ENCODE results near the gene CDKN2B-AS1.

The CDKN2B-AS1 gene

DNA sequence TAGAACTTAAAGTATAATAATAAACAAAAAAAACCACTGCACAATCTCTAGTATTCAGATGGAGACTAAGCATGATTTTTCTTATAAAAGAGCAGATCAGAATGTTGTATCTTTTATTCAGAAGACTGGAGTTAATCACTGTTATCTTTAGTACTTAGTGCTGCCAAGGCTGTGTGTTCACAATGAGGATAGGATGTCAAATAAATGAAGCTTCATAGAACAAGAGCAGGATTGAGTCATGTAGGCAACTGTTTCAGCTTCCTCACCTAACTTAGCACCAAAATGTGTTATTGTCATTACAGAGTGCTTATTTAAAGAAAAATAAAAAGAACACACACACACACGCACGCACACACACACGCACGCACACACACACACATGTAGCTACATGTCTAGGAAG lies 72.6 kb downstream of the CDKN2B-AS1 start:
- no peak overlapping the region for H3K4me3 ChIP-seq (ENCODE audit: low read length)
- no peak overlapping the region for H3K9ac ChIP-seq (ENCODE audit: low read depth, low read length)
- no CpG with 5 or more reads among the region's 4 CpGs for WGBS
- no peaks in the 10 kb centered on the region for H3K36me3 ChIP-seq (ENCODE audit: insufficient read depth, low read length)
- no peaks in the 10 kb centered on the region for H3K4me1 ChIP-seq (ENCODE audit: insufficient read depth, low read length)
- H3K27ac ChIP-seq (ENCODE audit: low read depth, low read length) = no peak overlapping the region
- no peaks in the 10 kb centered on the region for H3K27me3 ChIP-seq (ENCODE audit: insufficient read depth, low read length)
- no peaks in the 10 kb centered on the region for H3K9me3 ChIP-seq (ENCODE audit: insufficient read depth, low read depth, low read length)

DNA sequence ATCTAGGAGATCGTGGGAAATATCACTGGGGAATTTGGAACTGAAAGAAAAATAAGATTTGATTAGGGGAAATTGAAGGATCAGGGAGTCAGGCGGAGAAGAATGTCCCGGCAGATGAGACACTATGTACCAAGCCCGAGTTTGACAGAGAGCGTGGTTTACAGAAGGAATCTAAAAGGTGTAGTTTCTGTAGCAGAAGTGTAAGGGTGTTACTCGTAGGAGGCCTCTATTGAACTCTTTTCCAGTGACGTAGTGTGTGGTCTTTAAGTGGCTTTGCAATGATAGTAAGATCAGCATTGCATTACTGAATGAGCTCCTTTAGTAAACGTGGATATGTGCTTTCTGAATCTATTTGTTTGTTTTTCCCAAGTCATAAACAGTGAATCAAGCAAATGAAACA lies 73.8 kb downstream of the CDKN2B-AS1 start:
- no peaks in the 10 kb centered on the region for H3K9me3 ChIP-seq (ENCODE audit: insufficient read depth, low read depth, low read length)
- no peaks in the 10 kb centered on the region for H3K27me3 ChIP-seq (ENCODE audit: insufficient read depth, low read length)
- no peak overlapping the region for H3K27ac ChIP-seq (ENCODE audit: low read depth, low read length)
- H3K9ac ChIP-seq (ENCODE audit: low read depth, low read length) = no peak overlapping the region
- WGBS = 91% methylated on average over 8 of the region's 8 CpGs
- H3K36me3 ChIP-seq (ENCODE audit: insufficient read depth, low read length) = no peaks in the 10 kb centered on the region
- no peaks in the 10 kb centered on the region for H3K4me1 ChIP-seq (ENCODE audit: insufficient read depth, low read length)
- no peak overlapping the region for H3K4me3 ChIP-seq (ENCODE audit: low read length)

DNA sequence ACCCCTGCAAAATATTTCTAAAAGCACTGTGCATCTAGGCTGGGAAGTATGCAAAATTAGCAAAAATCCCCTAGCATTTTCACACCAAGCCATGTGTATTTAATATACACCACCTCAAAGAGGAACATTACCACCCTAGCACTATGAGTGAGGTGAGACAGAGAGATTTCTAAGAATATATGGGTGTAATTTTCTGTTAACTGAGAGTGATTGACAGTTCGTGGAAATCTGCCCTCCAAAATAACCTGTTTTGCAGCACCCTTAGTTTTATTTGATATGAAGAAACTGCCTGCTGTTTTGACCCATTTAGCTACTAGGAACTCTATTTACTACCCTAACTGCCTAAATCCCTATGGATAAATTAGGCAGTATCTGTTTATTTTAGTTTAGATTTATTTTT lies 78.8 kb downstream of the CDKN2B-AS1 start:
- no peaks in the 10 kb centered on the region for H3K36me3 ChIP-seq (ENCODE audit: insufficient read depth, low read length)
- no peak overlapping the region for H3K4me3 ChIP-seq (ENCODE audit: low read length)
- H3K9me3 ChIP-seq (ENCODE audit: insufficient read depth, low read depth, low read length) = no peaks in the 10 kb centered on the region
- no peak overlapping the region for H3K27ac ChIP-seq (ENCODE audit: low read depth, low read length)
- peaks cover 3% of the 10 kb centered on the region; the same call in 1 of the 2 replicates for H3K4me1 ChIP-seq (ENCODE audit: insufficient read depth, low read length)
- no peaks in the 10 kb centered on the region for H3K27me3 ChIP-seq (ENCODE audit: insufficient read depth, low read length)
- WGBS = 70% methylated on average over 1 of the region's 1 CpG
- H3K9ac ChIP-seq (ENCODE audit: low read depth, low read length) = no peak overlapping the region

DNA sequence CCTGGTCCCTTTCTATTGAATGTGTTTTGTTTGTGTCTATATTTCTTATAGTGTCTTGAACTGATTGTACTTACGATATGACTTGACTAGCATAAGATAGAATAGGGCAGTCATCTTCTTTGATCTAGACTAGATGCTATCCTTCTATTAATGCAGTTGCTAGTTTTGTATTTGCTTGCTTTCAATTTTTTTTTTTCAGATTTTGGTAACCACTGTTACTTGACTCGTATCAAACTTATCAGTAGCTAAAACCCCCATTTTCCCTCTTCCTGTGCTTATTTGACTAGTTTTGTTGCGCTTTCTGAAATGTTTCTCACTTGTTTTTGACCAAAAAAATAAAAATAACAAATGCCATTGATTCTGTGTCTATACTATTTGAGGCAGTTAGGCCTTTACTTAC lies 83.5 kb downstream of the CDKN2B-AS1 start:
- Histone ChIP-seq H3K27ac (ENCODE audit: low read depth, low read length) (no peak overlapping the region), H3K9ac (ENCODE audit: low read depth, low read length) (no peak overlapping the region), H3K4me3 (ENCODE audit: low read length) (no peak overlapping the region), H3K9me3 (ENCODE audit: insufficient read depth, low read depth, low read length) (no peaks in the 10 kb centered on the region), H3K4me1 (ENCODE audit: insufficient read depth, low read length) (peaks cover 6% of the 10 kb centered on the region; the same call in 1 of the 2 replicates), H3K36me3 (ENCODE audit: insufficient read depth, low read length) (no peaks in the 10 kb centered on the region), H3K27me3 (ENCODE audit: insufficient read depth, low read length) (no peaks in the 10 kb centered on the region)
- 96% methylated on average over 3 of the region's 3 CpGs for WGBS

DNA sequence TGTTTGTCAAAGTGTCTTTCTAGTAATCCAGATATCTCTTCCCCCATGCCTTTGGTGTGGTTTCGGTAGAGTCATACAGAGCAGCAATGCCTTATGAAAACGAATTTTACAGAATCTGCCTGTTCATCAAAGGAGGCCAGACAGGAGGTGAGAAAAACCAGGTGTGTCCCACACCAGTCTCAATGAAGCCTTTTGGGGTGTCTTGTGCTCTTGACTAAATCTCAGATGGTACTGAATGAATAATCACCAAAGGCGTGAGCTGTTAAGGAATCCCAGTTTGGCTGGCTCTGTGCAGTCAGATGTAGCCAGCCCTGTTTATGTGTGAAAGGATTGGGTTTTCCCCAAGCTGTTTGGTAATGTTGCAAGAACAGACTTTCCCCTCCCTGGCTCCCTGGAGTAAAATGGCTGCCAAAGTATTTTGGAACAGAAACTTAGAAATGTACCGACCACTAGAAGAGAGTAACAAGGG lies 85.3 kb downstream of the CDKN2B-AS1 start:
- Histone ChIP-seq H3K27me3 (ENCODE audit: insufficient read depth, low read length) (no peaks in the 10 kb centered on the region), H3K27ac (ENCODE audit: low read depth, low read length) (no peak overlapping the region), H3K4me1 (ENCODE audit: insufficient read depth, low read length) (peaks cover 17% of the 10 kb centered on the region), H3K36me3 (ENCODE audit: insufficient read depth, low read length) (no peaks in the 10 kb centered on the region), H3K4me3 (ENCODE audit: low read length) (no peak overlapping the region), H3K9ac (ENCODE audit: low read depth, low read length) (no peak overlapping the region), H3K9me3 (ENCODE audit: insufficient read depth, low read depth, low read length) (no peaks in the 10 kb centered on the region)
- WGBS = 94% methylated on average over 4 of the region's 4 CpGs

DNA sequence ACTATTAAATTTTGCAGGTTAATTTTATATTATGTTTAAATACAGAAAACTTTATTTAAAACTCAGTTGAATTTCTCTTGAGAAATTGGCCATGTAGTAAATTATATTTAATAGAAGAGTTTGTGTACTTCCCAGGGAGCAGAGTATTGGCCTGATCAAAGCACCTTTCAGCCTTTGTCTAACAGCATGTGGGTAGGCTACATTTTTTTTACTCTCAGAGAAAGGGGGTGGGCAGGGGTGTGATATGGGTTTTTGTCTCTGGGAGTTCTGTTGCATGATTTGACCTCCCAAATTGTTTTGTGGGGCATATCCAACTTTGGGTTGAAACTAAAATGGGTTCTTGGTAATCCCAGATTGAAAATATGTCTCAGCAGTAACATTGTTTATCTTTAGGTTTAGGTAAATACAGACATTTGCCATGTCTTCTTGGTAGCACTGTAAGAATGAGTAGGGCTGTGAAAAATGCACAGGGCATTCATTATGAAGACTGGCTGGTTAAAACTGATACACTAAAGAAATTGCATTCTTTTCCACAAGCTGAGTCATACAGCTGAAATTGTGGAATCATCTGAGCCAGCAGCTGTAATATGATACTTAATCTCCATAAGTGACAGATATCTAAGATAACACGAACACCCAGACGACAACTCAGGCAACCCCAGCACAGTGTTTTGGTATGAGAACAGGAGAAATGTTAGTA lies 89.9 kb downstream of the CDKN2B-AS1 start:
- Histone ChIP-seq H3K9me3 (ENCODE audit: insufficient read depth, low read depth, low read length) (no peaks in the 10 kb centered on the region), H3K36me3 (ENCODE audit: insufficient read depth, low read length) (no peaks in the 10 kb centered on the region), H3K4me1 (ENCODE audit: insufficient read depth, low read length) (peaks cover 13% of the 10 kb centered on the region; the same call in 1 of the 2 replicates), H3K27ac (ENCODE audit: low read depth, low read length) (no peak overlapping the region), H3K4me3 (ENCODE audit: low read length) (no peak overlapping the region), H3K27me3 (ENCODE audit: insufficient read depth, low read length) (no peaks in the 10 kb centered on the region), H3K9ac (ENCODE audit: low read depth, low read length) (no peak overlapping the region)
- WGBS = no CpG with 5 or more reads among the region's 2 CpGs

DNA sequence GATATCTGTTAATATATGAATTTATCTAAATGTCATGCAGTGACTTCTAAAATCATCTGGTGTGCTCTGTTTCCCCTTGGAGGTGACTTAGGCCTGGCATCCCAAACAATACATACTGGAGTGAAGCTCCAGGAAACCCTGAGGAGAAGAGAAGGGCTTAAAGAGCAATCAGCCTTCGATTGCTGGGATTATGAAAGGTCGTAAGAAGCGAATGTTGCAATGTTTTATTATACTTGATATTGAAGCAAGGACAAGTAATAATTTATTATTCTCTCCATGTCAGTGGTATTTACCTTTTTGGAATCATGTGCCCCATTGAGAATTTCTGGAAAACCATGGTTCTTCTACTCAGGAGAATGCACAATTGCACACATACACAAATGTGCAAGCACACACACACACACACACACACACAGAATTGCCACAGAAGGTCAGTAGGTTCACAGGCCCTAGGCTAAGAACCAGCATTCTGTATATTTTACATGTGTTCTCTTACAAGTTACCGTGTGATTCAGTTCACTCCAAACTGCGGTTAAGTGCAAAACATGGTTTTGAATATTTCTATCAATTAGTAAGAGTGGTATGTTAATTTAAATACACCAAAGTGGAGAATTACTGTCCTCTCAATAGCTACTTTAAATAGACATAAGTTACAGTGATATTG lies 93.6 kb downstream of the CDKN2B-AS1 start:
- H3K27ac ChIP-seq (ENCODE audit: low read depth, low read length) = no peak overlapping the region
- WGBS = 73% methylated on average over 4 of the region's 5 CpGs
- no peaks in the 10 kb centered on the region for H3K27me3 ChIP-seq (ENCODE audit: insufficient read depth, low read length)
- no peaks in the 10 kb centered on the region for H3K9me3 ChIP-seq (ENCODE audit: insufficient read depth, low read depth, low read length)
- no peaks in the 10 kb centered on the region for H3K36me3 ChIP-seq (ENCODE audit: insufficient read depth, low read length)
- peaks cover 13% of the 10 kb centered on the region; the same call in 1 of the 2 replicates for H3K4me1 ChIP-seq (ENCODE audit: insufficient read depth, low read length)
- no peak overlapping the region for H3K4me3 ChIP-seq (ENCODE audit: low read length)
- no peak overlapping the region for H3K9ac ChIP-seq (ENCODE audit: low read depth, low read length)

DNA sequence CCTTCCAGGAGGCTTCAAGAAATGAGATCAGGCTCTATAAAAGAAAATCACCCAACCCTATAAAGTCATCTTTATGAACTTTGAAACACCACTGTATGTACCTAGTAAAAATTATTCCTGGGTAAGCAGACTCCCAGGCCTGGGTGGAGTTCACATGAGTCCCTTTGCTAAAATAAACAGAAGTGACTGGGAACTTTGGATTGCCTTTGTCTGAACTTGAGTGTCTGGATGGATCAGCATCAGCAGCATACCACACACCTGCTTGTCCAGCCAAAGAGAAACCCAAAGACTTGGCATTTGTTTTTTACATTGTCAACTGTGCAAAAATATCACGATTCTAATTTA lies 94.1 kb downstream of the CDKN2B-AS1 start:
- H3K9ac ChIP-seq (ENCODE audit: low read depth, low read length) = no peak overlapping the region
- H3K9me3 ChIP-seq (ENCODE audit: insufficient read depth, low read depth, low read length) = no peaks in the 10 kb centered on the region
- H3K4me1 ChIP-seq (ENCODE audit: insufficient read depth, low read length) = peaks cover 13% of the 10 kb centered on the region; the same call in 1 of the 2 replicates
- no peak overlapping the region for H3K4me3 ChIP-seq (ENCODE audit: low read length)
- 100% methylated on average over 1 of the region's 1 CpG for WGBS
- H3K36me3 ChIP-seq (ENCODE audit: insufficient read depth, low read length) = no peaks in the 10 kb centered on the region
- no peaks in the 10 kb centered on the region for H3K27me3 ChIP-seq (ENCODE audit: insufficient read depth, low read length)
- H3K27ac ChIP-seq (ENCODE audit: low read depth, low read length) = no peak overlapping the region

DNA sequence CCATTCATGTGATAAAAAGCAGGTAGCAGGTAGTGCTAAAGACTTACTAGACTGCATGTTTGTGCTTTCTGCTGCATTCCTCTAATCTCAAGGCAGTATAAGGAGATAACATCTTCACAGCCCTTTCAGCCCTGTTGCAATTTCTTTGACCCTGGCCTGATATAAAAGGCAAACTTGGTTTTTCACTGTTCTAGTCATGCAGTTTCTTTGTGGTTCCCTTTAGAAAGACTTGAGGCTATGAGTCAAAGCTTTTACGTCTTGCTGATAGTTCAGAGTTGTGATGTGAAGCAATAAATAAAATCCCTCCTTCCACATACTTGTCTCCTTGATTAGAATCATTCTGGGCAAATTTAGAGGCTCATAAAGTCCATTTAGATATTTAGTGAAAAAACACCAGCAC lies 103.1 kb downstream of the CDKN2B-AS1 start:
- 100% methylated on average over 1 of the region's 1 CpG for WGBS
- H3K27ac ChIP-seq (ENCODE audit: low read depth, low read length) = no peak overlapping the region

DNA sequence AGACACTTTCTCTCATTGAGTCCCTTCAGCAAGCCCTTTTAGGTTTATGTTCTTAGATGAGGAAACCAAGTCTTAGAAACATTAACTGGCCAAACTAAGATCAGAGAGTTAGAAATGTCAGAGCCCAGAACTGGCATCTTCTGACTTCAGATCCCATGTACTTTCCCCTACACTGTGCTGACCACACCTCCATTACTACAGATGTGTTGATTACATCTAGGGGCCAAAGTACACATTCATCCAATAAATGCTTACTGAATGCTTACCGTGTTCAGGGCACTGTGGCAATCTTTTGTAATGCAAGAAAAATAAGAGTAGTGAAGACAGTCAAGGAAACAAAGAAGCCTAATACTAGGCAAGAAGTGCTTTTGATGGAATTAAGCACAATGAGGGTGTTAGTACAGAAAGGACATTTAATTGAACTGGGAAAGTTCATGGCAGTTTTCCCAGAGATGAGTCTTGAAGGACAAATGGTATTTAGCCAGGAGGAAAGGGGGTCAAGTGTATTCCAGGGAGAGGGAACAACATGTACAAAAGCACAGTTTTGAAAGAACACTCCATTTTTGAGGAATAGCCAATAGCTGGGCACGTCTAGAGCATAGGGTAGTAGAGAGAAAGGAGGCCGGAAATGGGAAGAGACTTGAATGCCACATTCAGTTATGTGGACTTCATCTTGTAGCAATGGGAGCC lies 104.2 kb downstream of the CDKN2B-AS1 start:
- 86% methylated on average over 3 of the region's 3 CpGs for WGBS

More for the DNA sequence above, 103.1 kb downstream of the CDKN2B-AS1 start:
- no peak overlapping the region for H3K9ac ChIP-seq (ENCODE audit: low read depth, low read length)
- no peaks in the 10 kb centered on the region for H3K9me3 ChIP-seq (ENCODE audit: insufficient read depth, low read depth, low read length)
- no peak overlapping the region for H3K4me3 ChIP-seq (ENCODE audit: low read length)
- no peaks in the 10 kb centered on the region for H3K27me3 ChIP-seq (ENCODE audit: insufficient read depth, low read length)
- H3K36me3 ChIP-seq (ENCODE audit: insufficient read depth, low read length) = no peaks in the 10 kb centered on the region
- H3K4me1 ChIP-seq (ENCODE audit: insufficient read depth, low read length) = peaks cover 11% of the 10 kb centered on the region

DNA sequence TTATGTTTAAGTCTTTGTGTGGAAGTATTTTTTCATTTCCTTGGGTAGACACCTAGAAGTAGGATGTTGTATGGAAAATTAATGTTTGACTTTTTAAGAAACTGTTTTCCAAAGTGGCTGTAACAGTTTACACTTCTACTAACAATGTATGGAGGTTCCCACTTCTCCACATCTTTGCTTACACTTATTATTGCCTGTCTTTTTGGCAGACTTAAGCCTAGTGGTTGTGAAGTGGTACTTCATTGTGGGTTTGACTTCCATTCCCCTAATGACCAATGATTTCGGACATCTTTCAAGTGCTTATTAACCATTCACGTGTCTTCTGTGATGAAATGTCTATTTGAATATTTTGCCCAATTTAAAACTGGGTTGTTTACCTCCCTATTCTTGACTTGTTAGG lies 106.0 kb downstream of the CDKN2B-AS1 start:
- H3K36me3 ChIP-seq (ENCODE audit: insufficient read depth, low read length) = no peaks in the 10 kb centered on the region
- no peaks in the 10 kb centered on the region for H3K9me3 ChIP-seq (ENCODE audit: insufficient read depth, low read depth, low read length)
- WGBS = 100% methylated on average over 2 of the region's 2 CpGs
- no peak overlapping the region for H3K9ac ChIP-seq (ENCODE audit: low read depth, low read length)
- no peak overlapping the region for H3K27ac ChIP-seq (ENCODE audit: low read depth, low read length)
- H3K4me1 ChIP-seq (ENCODE audit: insufficient read depth, low read length) = peaks cover 26% of the 10 kb centered on the region
- H3K4me3 ChIP-seq (ENCODE audit: low read length) = no peak overlapping the region
- H3K27me3 ChIP-seq (ENCODE audit: insufficient read depth, low read length) = no peaks in the 10 kb centered on the region

More for the DNA sequence above, 104.2 kb downstream of the CDKN2B-AS1 start:
- Histone ChIP-seq H3K27ac (ENCODE audit: low read depth, low read length) (no peak overlapping the region), H3K4me1 (ENCODE audit: insufficient read depth, low read length) (peaks cover 21% of the 10 kb centered on the region), H3K9ac (ENCODE audit: low read depth, low read length) (no peak overlapping the region), H3K36me3 (ENCODE audit: insufficient read depth, low read length) (no peaks in the 10 kb centered on the region), H3K27me3 (ENCODE audit: insufficient read depth, low read length) (no peaks in the 10 kb centered on the region), H3K4me3 (ENCODE audit: low read length) (no peak overlapping the region), H3K9me3 (ENCODE audit: insufficient read depth, low read depth, low read length) (no peaks in the 10 kb centered on the region)
